Neural cell (in vitro differentiated cells): ENCODE measurements around the gene UGGT1. TPM values are rescaled to one million over a fixed set of nuclear protein-coding genes. Genes with fewer than 3 reads are reported as not detected.

Experiments used
- H2AFZ ChIP-seq: fragments of 200-600, 300-800 bp; sonication (generic), shearing (Covaris generic); 2 replicates; pipeline ENCODE4 v1.6.0; 2014; ENCODE audit warnings: low read depth, mild to moderate bottlenecking, antibody characterized with exemption, low read length, moderate library complexity
- H3F3A ChIP-seq: fragments of 200-600 bp; shearing (Covaris generic); 2 replicates; pipeline ENCODE4 v1.6.1; 2016; ENCODE audit warnings: mild to moderate bottlenecking, moderate library complexity, mixed read lengths, antibody characterized with exemption, low read length; ENCODE audit not compliant: insufficient read depth, poor library complexity, severe bottlenecking
- H3K27ac ChIP-seq: fragments of 200-600, 300-800 bp; sonication (generic), shearing (Covaris generic); 2 replicates; pipeline ENCODE4 v1.5.1; 2014; ENCODE audit warnings: mild to moderate bottlenecking, low read length, moderate library complexity
- H3K27me3 ChIP-seq: fragments of 300-800, 200-600 bp; sonication (generic), shearing (Covaris generic); 2 replicates; pipeline ENCODE4 v1.6.0; 2014; ENCODE audit warnings: mild to moderate bottlenecking, low read depth, low read length, moderate library complexity; ENCODE audit not compliant: insufficient read depth
- H3K36me3 ChIP-seq: fragments of 300-800, 200-600 bp; sonication (generic), shearing (Covaris generic); 2 replicates; pipeline ENCODE4 v1.5.1; 2014; ENCODE audit warnings: mild to moderate bottlenecking, antibody characterized with exemption, low read length, moderate library complexity; ENCODE audit not compliant: insufficient read depth
- H3K4me2 ChIP-seq: fragments of 300-800, 200-600 bp; sonication (generic), shearing (Covaris generic); 2 replicates; pipeline ENCODE4 v1.6.0; 2014; ENCODE audit warnings: mild to moderate bottlenecking, low read length
- H3K4me3 ChIP-seq: fragments of 300-800, 200-600 bp; sonication (generic), shearing (Covaris generic); 2 replicates; pipeline ENCODE4 v1.5.1; 2014; ENCODE audit warnings: mild to moderate bottlenecking, low read length, moderate library complexity
- H3K79me2 ChIP-seq: fragments of 200-600 bp; shearing (Covaris generic); replicated peaks from 2 replicates; pipeline ENCODE4 v1.6.0; 2014; ENCODE audit warnings: mild to moderate bottlenecking, low read length, moderate library complexity; ENCODE audit not compliant: insufficient read depth
- H3K9ac ChIP-seq: fragments of 300-800, 200-600 bp; sonication (generic), shearing (Covaris generic); 2 replicates; pipeline ENCODE4 v1.6.1; 2016; ENCODE audit warnings: mild to moderate bottlenecking, low read length, mixed read lengths
- H3K9me2 ChIP-seq: fragments of 200-600 bp; shearing (Covaris generic); 2 replicates; pipeline ENCODE4 v1.6.1; 2016; ENCODE audit warnings: mild to moderate bottlenecking, low read length, mixed read lengths; ENCODE audit not compliant: insufficient read depth
- H3K9me3 ChIP-seq: fragments of 200-600, 300-800 bp; sonication (generic), shearing (Covaris generic); 2 replicates; pipeline ENCODE4 v1.6.1; 2016; ENCODE audit warnings: mild to moderate bottlenecking, mixed run types, low read length, moderate library complexity, mixed read lengths
- H4K20me1 ChIP-seq: fragments of 200-600 bp; shearing (Covaris generic); 2 replicates; pipeline ENCODE4 v1.6.1; 2016; ENCODE audit warnings: mild to moderate bottlenecking, mixed run types; ENCODE audit not compliant: insufficient read depth
- CTCF ChIP-seq: fragments of 450-650 bp; IDR thresholded peaks from 2 replicates; pipeline ENCODE4 v1.5.1; 2014; ENCODE audit warnings: antibody characterized with exemption, mild to moderate bottlenecking, moderate library complexity; ENCODE audit not compliant: poor library complexity, severe bottlenecking
- EP300 ChIP-seq: fragments of 450-650 bp; conservative IDR thresholded peaks from 2 replicates; pipeline ENCODE4 v1.6.1; 2014; ENCODE audit warnings: antibody characterized with exemption, mild to moderate bottlenecking, moderate library complexity; ENCODE audit not compliant: poor library complexity, severe bottlenecking
- EZH2 ChIP-seq: fragments of 200-600, 300-800 bp; shearing (Covaris generic), sonication (generic); IDR thresholded peaks from 2 replicates; pipeline ENCODE4 v1.6.1; 2014; ENCODE audit warnings: antibody characterized with exemption, low read length, borderline replicate concordance, mild to moderate bottlenecking; ENCODE audit not compliant: insufficient read depth, poor library complexity, severe bottlenecking
- MXI1 ChIP-seq: fragments of 450-650 bp; conservative IDR thresholded peaks from 2 replicates; pipeline ENCODE4 v1.6.1; 2014; ENCODE audit warnings: antibody characterized with exemption, mild to moderate bottlenecking; ENCODE audit not compliant: poor library complexity, severe bottlenecking
- POLR2AphosphoS5 ChIP-seq: IDR thresholded peaks from 2 replicates; pipeline ENCODE4 v1.6.1; 2012
- RAD21 ChIP-seq: fragments of 450-650 bp; conservative IDR thresholded peaks from 2 replicates; pipeline ENCODE4 v1.6.1; 2014; ENCODE audit warnings: antibody characterized with exemption, mild to moderate bottlenecking, moderate library complexity
- REST ChIP-seq: IDR thresholded peaks from 2 replicates; pipeline ENCODE4 v1.6.1; 2012; ENCODE audit warnings: borderline replicate concordance
- SMC3 ChIP-seq: fragments of 450-650 bp; conservative IDR thresholded peaks from 2 replicates; pipeline ENCODE4 v1.6.1; 2014; ENCODE audit warnings: antibody characterized with exemption, mild to moderate bottlenecking, moderate library complexity; ENCODE audit not compliant: poor library complexity
- TAF1 ChIP-seq: IDR thresholded peaks from 2 replicates; pipeline ENCODE4 v1.6.1; 2012; ENCODE audit warnings: low read depth
- polyA plus RNA-seq: library from polyadenylated mRNA; depleted of rRNA; stranded (reverse); fragments of >200 nt; gene quantifications from 2 replicates; pipeline ENCODE4 v1.2.3, GENCODE V29; 2014

The UGGT1 gene
- polyA plus RNA-seq, 1 donor from 2014 or later = 26.3 TPM

DNA sequence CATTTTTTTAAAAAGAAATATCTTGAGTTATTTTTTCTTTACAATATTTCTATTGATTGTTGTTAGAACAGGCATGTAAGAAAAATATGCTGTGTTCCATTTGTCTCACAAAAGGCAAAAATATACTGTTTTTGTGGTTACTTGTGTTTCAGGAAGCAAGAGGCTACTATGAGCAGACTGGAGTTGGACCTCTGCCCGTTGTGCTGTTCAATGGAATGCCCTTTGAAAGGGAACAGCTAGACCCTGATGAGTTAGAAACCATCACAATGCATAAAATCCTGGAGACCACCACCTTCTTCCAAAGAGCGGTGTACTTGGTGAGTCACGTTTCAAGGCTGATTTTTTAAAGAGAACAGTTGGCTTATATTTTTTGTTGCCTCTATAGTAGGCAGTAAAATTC lies 54.7 kb downstream of the UGGT1 start:
- no peak overlapping the region for H2AFZ ChIP-seq
- TF ChIP-seq EP300 = no peak
- no peak for TF ChIP-seq EZH2
- no peak for TF ChIP-seq TAF1
- no peak for TF ChIP-seq MXI1
- TF ChIP-seq SMC3 = no peak
- no peak for TF ChIP-seq REST
- TF ChIP-seq CTCF = no peak
- no peak for TF ChIP-seq RAD21
- TF ChIP-seq POLR2AphosphoS5 = no peak

GRCh38 chr2:128153786-128154185 lies 62.8 kb downstream of the UGGT1 start:
- H3F3A ChIP-seq = no peaks in the 10 kb centered on the region
- no peak overlapping the region for H3K4me2 ChIP-seq
- H3K79me2 ChIP-seq = no peaks in the 10 kb centered on the region
- H3K9ac ChIP-seq = no peak overlapping the region
- no peak overlapping the region for H2AFZ ChIP-seq
- H4K20me1 ChIP-seq = no peaks in the 10 kb centered on the region
- no peaks in the 10 kb centered on the region for H3K9me2 ChIP-seq
- no peak for TF ChIP-seq SMC3
- TF ChIP-seq POLR2AphosphoS5 = no peak
- no peak overlapping the region for H3K27ac ChIP-seq
- H3K9me3 ChIP-seq = no peaks in the 10 kb centered on the region
- H3K4me3 ChIP-seq = no peak overlapping the region
- H3K36me3 ChIP-seq = peaks cover 4% of the 10 kb centered on the region
- H3K27me3 ChIP-seq = no peaks in the 10 kb centered on the region

More for the DNA sequence above, 54.7 kb downstream of the UGGT1 start:
- H3K36me3 ChIP-seq = peaks cover 7% of the 10 kb centered on the region
- no peak overlapping the region for H3K4me2 ChIP-seq
- no peaks in the 10 kb centered on the region for H4K20me1 ChIP-seq
- no peak overlapping the region for H3K4me3 ChIP-seq
- H3F3A ChIP-seq = no peaks in the 10 kb centered on the region
- peaks cover 3% of the 10 kb centered on the region for H3K79me2 ChIP-seq
- no peaks in the 10 kb centered on the region for H3K9me3 ChIP-seq
- no peaks in the 10 kb centered on the region for H3K27me3 ChIP-seq
- H3K9ac ChIP-seq = no peak overlapping the region
- no peak overlapping the region for H3K27ac ChIP-seq
- no peaks in the 10 kb centered on the region for H3K9me2 ChIP-seq

DNA sequence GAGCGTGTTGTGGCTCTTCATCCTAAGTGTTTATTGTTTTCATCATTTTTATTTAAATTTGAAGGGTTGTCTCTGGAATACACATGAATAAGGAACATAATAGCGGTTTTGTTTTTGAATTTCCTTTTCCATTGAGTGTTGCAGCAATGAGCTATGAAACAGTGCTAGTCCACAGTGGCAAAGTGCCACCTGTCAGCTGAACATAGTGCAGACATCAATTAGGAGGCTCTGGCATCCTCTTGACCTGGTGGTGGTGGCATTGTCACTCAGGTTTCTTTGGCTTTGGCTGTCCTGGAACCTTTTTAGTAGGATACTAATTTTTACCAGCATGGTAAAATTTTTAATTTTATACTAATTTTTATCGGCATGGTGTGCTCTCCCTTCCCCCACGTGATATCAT lies 63.2 kb downstream of the UGGT1 start:
- Histone ChIP-seq H3K36me3 (peaks cover 4% of the 10 kb centered on the region), H4K20me1 (no peaks in the 10 kb centered on the region), H3K4me2 (no peak overlapping the region), H3K27ac (no peak overlapping the region), H3K9me2 (no peaks in the 10 kb centered on the region), H3K9ac (no peak overlapping the region), H3F3A (no peaks in the 10 kb centered on the region), H3K27me3 (no peaks in the 10 kb centered on the region), H3K4me3 (no peak overlapping the region), H2AFZ (no peak overlapping the region), H3K9me3 (no peaks in the 10 kb centered on the region), H3K79me2 (no peaks in the 10 kb centered on the region)
- TF ChIP-seq RAD21 = no peak
- TF ChIP-seq CTCF = no peak
- TF ChIP-seq EP300 = no peak
- no peak for TF ChIP-seq REST
- TF ChIP-seq SMC3 = no peak
- TF ChIP-seq EZH2 = no peak
- no peak for TF ChIP-seq POLR2AphosphoS5
- TF ChIP-seq TAF1 = no peak
- TF ChIP-seq MXI1 = no peak
